ENCODE measurements around the gene CADM2. TPM values are rescaled to one million over a fixed set of nuclear protein-coding genes. Genes with fewer than 3 reads are reported as not detected.

Gene CADM2

GRCh38 chr3:86104154-86104553 lies 1145.4 kb downstream of the CADM2 start:
- Histone ChIP-seq H2AK5ac (ENCODE audit: low read length, severe bottlenecking) (no peak overlapping the region), H4K91ac (ENCODE audit: low read length) (no peak overlapping the region), H4K8ac (ENCODE audit: low read length) (no peak overlapping the region), H3K9ac (ENCODE audit: low read length) (no peak overlapping the region), H3K27me3 (ENCODE audit: control insufficient read depth in 1 of 2, insufficient read depth in 1 of 2, low read length in 2 of 2) (no peaks in the 10 kb centered on the region), H2BK12ac (ENCODE audit: low read length in 2 of 2) (no peak overlapping the region), H2BK15ac (ENCODE audit: low read depth, poor library complexity, severe bottlenecking) (no peak overlapping the region), H3K4me1 (ENCODE audit: control insufficient read depth, insufficient read depth, low read depth, low read length) (no peaks in the 10 kb centered on the region), H3K9me3 (ENCODE audit: control insufficient read depth, low read length) (peaks cover 7% of the 10 kb centered on the region), H3K18ac (ENCODE audit: low read depth in 1 of 2, low read length in 2 of 2) (no peak overlapping the region), H2BK120ac (ENCODE audit: low read depth, low read length) (no peak overlapping the region), H3K79me1 (replicated peaks; ENCODE audit: low read length, poor library complexity, severe bottlenecking) (no peaks in the 10 kb centered on the region), H2BK5ac (ENCODE audit: low read depth, low read length, poor library complexity, severe bottlenecking) (no peak overlapping the region), H3K4ac (ENCODE audit: low read depth in 1 of 2, low read length in 2 of 2) (no peak overlapping the region), H3K14ac (ENCODE audit: low read length in 2 of 2) (no peak overlapping the region), H3K23ac (ENCODE audit: low read length in 2 of 2) (no peak overlapping the region), H3K27ac (ENCODE audit: low read length, poor library complexity, severe bottlenecking) (no peak overlapping the region), H3K4me2 (ENCODE audit: low read length, poor library complexity, severe bottlenecking) (no peak overlapping the region), H3K4me3 (ENCODE audit: insufficient read depth in 1 of 2, low read depth in 1 of 2, low read length in 2 of 2) (no peak overlapping the region), H2AFZ (ENCODE audit: low read depth, low read length) (no peak overlapping the region), H3K36me3 (ENCODE audit: control insufficient read depth in 1 of 2, insufficient read depth in 2 of 2, low read depth in 1 of 2, low read length in 2 of 2) (no peaks in the 10 kb centered on the region)
- 57% methylated on average over 1 of the region's 1 CpG for WGBS
- no peak for DNase-seq

- no peak overlapping the region for H2AK5ac ChIP-seq (ENCODE audit: low read length, severe bottlenecking)
- no peak overlapping the region for H2BK15ac ChIP-seq (ENCODE audit: low read depth, poor library complexity, severe bottlenecking)
- no peak overlapping the region for H3K18ac ChIP-seq (ENCODE audit: low read depth in 1 of 2, low read length in 2 of 2)
- H2BK12ac ChIP-seq (ENCODE audit: low read length in 2 of 2): no peak overlapping the region
- H4K8ac ChIP-seq (ENCODE audit: low read length): no peak overlapping the region
- no peak overlapping the region for H3K4me2 ChIP-seq (ENCODE audit: low read length, poor library complexity, severe bottlenecking)
- no peak overlapping the region for H3K27ac ChIP-seq (ENCODE audit: low read length, poor library complexity, severe bottlenecking)
- no peak overlapping the region for H3K23ac ChIP-seq (ENCODE audit: low read length in 2 of 2)
- no peaks in the 10 kb centered on the region for H3K27me3 ChIP-seq (ENCODE audit: control insufficient read depth in 1 of 2, insufficient read depth in 1 of 2, low read length in 2 of 2)
- H3K4me3 ChIP-seq (ENCODE audit: insufficient read depth in 1 of 2, low read depth in 1 of 2, low read length in 2 of 2): no peak overlapping the region
- no peaks in the 10 kb centered on the region for H3K79me1 ChIP-seq (replicated peaks; ENCODE audit: low read length, poor library complexity, severe bottlenecking)
- no peak overlapping the region for H3K9ac ChIP-seq (ENCODE audit: low read length)
- no peak overlapping the region for H4K91ac ChIP-seq (ENCODE audit: low read length)
- no peaks in the 10 kb centered on the region for H3K36me3 ChIP-seq (ENCODE audit: control insufficient read depth in 1 of 2, insufficient read depth in 2 of 2, low read depth in 1 of 2, low read length in 2 of 2)
- DNase-seq: no peak
- H3K4me1 ChIP-seq (ENCODE audit: control insufficient read depth, insufficient read depth, low read depth, low read length): no peaks in the 10 kb centered on the region
- no peak overlapping the region for H3K14ac ChIP-seq (ENCODE audit: low read length in 2 of 2)
- no peak overlapping the region for H2BK5ac ChIP-seq (ENCODE audit: low read depth, low read length, poor library complexity, severe bottlenecking)
- H3K4ac ChIP-seq (ENCODE audit: low read depth in 1 of 2, low read length in 2 of 2): no peak overlapping the region
- H2AFZ ChIP-seq (ENCODE audit: low read depth, low read length): no peak overlapping the region
- 64% methylated on average over 2 of the region's 2 CpGs for WGBS
- H3K9me3 ChIP-seq (ENCODE audit: control insufficient read depth, low read length): peaks cover 5% of the 10 kb centered on the region
- no peak overlapping the region for H2BK120ac ChIP-seq (ENCODE audit: low read depth, low read length)
Measured at GRCh38 chr3:86109434-86109833, 1150.6 kb downstream of the CADM2 start.

Small RNA genes lying within 50 kb of the gene (small RNA-seq; reads per million reads assigned to genes)
- not detected for gene MIR5688 (ENCODE audit: low read depth)

Data from mesenchymal stem cell (in vitro differentiated cells and primary cell).